COLO829 (cell line): ENCODE data around the gene SH3PXD2A.
"Not testable (repeated sequence)": the region's sequence is repeated elsewhere in the genome, so short reads cannot be mapped to it uniquely, and the experiment has no call there.

ENCODE experiments used
- DNase-seq: peaks from one replicate; pipeline ENCODE4 v3.0.0; 2012; ENCODE audit warnings: low spot score

The SH3PXD2A gene

DNA sequence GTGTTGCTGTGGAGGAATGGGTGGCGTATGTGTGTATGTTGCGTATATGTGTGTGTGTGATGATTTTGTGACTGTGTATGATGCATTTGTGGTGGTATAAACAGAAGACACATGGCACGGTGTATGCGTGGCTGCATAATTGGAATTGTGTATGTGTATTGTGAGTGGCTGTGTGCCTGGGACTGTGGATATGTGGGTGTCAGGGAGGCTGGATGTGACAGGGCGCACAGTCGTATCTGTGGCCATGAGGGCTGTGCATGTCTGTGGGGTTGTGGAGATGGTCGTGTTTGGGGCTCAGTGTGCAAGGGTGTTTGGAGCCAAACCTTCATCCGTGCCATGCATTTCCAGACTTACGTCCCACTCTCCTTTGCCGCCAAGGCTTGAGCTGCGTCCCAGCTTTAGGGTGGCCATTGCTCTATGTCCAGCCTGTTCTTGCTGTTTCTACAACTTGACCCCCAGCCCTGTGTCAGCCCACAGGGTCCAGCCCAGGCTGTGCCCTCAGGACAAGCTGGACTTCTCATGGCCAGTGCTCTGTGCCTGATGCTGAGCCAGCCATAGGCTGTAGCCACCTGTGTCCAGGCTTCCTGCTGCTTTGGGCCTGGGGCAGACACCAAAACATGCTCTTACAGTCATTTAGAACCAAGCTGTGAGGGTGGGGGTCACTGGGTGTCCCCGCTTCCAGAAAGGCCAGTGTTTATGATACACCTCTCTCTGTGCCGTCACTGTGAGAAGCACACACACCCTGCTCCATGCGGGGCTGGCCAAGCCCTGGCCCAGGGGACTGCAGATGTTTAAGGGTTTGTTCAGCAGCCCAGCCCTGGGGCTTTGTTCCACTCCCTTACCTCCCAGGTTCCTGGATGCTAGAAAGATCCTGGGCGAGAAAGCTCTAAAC is 234.2 kb downstream of the SH3PXD2A start:
- no peak for DNase-seq

DNA sequence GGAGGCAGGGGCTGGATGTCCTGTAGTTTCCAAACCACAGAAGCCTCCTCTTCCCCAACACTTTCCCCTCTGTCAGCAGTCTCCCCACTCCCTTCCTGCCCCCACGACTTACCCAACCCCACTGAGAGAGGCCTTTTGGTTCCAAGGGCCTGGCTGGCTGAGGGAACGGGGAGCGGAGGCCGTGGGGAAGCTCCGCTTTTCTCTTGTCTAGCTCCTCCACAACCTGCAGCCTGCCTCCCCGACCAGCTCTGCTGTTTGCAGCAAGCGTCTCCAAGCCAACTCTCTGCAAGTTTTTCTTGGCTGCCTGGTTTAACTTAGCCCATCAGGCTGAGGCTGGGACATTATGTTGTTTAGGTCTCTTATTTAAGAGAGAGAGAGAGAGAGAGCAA is 235.0 kb downstream of the SH3PXD2A start:
- no peak for DNase-seq

DNA sequence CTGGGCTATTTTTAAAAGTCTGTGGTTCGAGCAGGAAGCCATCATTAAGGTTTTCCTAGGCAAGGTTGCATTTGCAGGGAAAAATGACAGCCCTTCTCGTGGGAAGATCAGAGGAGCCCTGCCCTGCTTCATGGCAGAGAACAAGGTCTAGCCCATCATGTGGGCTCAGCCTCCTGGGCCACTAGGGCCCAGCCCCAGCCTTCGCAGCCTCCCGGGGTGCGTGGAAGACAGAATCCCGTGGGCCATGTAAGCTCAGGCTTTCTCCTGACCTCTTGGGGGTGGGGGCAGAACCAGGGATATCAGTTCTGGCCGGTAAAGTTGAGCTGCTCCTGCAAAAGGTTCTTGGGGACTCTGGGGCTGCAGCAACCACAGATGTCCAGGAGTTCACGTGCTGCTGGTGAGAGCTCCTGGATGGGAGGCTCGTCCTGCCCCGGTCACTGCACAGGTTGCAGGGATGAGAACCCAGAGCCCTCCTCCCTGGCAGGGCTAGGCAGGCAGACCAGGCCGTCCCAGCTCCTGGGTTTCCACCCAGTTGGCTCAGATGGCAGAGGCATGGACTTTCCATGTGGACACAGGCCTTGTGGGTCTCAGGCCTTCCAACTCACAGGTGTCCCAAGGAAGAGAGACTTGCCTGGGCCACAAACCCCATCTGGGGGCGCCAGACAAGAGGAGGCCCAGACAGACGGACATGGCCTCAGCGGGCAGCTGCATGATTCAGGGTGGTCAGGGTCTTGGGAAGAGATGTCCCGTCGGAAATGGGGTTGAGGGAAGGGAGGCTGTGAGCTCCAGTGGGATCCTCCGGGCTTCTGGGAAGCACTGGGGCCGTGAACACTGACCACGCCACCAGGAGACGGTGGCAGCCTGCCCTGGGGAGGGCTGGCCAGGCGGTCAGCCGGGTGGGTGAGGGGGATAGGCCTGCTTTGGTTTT is 235.7 kb downstream of the SH3PXD2A start:
- DNase-seq: no peak

DNA sequence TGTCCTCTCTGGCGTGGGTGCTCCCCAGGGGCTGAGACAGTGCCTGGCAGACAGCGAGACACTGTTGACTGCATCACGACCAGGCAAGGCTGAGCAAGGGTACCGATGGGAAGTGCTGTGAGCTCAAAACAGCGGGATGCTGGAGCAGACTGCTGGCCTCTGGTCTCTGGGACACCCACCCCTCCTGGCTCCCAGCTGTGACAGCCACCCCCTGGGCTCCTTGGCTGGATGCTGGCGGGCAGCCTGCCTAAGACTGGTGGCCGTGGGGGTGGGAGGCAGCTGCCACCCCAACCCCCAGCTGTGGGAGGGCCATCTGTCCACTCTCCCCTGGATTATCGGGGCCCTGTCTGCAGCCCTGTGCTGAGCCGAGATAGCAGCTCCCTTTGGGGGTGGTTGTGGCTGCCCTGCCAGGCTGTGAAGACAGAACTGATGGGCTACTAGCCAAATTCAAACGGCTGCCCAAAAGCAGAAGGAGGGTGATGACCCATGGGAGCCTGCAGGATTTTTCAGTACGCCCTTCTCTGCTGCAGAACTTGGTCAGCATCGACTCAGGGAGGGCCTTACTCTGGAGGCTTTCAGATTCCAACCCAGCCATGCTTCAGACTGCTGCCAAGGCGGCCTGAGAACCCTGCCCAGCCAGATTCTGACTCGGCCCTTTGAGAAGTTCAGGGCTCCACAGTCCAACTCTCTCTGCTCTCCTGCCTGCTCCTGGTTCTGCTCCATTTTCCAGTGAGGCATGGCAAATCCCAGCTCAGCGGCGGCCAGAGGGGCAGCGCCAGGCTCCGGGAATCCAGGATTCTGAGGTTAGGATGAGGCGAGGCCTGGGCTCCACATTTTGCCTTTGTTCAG is 236.6 kb downstream of the SH3PXD2A start:
- DNase-seq: no peak

DNA sequence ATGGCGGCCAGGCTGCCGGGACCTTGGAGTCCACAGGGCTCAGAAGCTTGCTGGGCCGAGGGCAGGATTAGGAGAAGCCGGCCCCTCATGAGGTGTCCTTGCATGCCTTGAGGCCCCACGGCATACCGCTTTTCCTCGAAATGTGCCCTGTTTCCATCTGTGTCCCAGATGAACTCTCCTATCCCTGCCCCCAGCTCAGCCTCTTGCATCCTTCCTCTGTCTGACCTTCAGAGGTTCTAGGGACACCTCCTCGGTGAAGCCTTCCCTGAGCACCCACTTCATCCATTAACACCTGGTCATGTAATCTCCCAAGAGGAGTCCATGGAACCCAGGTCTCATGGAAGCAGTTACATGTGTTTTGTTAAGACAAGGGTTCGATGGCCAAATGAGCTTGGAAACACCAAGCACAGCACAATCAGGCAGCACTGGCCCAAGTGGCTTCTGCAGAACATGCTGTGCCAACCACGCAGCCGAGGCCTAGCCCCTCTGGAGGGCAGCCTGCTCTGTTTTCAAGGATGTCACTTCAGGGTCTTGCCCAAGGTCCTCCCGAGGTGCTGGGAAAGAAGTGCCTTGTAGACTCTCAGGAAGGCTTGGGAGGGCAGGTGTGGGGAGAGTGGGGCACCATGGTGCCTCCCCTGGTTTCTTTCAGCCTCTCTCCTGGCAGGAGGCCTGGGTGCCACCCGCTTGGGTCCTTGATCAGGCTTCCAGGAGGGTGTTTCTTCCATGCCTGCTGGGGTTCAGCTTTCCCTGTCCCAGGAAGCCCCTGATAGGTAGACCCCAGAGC is 237.6 kb downstream of the SH3PXD2A start:
- DNase-seq: no peak

DNA sequence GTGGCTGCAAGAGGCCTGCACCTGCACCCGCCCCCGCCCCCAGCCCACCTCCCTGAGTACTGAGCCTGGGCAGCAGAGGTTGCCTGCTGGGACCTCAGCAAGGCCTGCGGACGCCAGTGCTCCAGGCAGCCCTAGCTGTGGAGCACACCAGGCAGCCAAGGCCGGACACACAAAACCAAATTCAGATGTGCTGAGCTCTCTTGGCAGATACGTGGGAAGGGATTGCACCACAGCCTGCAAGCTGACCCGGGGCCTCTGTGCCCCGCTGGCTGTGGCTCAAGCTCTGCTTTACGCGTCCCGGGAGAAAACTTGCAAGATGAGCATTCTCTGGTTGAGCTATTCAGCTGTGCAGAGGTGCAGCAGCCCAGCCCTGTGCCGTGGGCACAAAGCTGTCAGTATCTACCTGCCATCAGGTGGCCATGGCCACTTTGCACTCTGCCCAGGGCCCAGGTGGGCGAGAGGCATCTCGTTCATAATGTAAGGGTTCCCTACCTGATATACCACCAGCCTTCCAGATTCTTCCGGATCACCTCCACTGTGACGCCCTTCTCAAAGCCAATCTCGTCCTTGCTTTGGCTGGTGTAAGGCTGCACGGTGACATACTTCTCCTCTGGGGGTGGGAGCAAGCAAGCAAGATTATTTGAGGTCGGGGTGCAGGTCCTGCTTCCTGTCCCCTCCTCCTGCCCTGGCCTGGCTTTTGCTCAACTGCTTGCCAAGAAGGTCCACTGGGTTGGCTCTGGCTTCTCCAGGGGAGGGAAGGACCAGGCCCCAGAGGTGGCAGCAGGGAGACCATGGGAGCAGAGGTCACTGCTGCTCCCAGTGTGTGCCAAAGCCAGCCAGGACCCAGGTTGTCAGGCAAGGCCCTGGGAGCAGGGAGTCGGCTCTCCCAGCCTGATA is 238.4 kb downstream of the SH3PXD2A start:
- no peak for DNase-seq

DNA sequence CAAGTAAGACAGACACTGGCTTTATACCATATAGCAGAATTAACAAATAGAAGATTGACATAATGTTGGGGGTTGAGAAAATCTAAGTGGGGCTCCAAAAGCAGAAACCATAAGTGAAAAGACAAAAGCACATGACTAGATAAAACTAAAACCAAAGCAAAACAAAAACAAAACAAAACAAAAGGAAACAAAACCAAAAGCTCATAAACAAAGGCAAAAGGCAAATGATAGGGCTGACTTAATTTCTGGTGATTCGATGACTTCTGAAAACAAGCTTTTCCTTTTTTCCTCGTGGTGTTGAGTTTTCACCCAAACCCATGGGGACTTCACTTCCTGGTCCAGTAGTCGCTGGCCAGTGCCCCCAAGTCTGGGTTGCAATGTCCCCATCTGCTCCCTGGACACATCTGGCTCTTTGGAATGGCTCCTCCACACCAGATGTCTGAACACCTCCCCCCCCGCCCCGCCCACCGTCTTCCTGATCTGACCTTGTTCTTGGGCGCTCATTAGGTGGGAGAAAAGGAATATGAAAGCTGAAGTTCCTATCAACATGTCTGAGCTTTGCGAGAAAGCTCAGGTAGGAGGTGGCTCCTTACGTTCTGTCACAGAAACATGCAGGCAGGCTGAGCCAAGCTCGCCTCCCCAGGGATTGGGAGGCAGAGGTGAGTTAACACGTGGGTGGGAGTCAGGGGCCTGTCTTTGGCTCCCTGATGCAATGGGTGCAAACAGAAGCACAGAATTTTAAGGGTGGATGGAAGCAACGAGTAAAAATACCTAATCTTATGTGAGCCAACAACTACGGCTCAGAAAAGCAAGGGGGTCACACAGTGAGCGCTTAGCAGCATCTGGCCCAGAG is 240.8 kb downstream of the SH3PXD2A start:
- no peak for DNase-seq

DNA sequence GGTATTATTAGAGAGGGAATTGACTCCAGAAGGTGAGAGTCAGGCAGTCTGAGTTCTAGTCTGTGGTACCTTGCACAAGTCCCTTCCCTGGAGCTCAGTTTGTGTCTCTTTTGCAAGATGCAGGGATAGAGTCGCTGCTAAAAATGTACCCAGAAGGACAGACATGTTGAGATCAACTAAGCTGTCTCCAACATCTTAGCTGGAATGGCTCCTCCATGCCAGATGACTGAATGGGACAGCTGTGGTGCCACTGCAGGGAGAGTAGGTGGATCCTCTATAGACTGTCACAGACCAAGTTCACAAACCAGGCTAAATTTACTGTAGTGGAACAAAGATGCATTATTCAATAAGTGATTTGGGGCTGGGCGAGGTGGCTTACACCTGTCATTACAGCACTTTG is 241.8 kb downstream of the SH3PXD2A start:
- DNase-seq: no peak

DNA sequence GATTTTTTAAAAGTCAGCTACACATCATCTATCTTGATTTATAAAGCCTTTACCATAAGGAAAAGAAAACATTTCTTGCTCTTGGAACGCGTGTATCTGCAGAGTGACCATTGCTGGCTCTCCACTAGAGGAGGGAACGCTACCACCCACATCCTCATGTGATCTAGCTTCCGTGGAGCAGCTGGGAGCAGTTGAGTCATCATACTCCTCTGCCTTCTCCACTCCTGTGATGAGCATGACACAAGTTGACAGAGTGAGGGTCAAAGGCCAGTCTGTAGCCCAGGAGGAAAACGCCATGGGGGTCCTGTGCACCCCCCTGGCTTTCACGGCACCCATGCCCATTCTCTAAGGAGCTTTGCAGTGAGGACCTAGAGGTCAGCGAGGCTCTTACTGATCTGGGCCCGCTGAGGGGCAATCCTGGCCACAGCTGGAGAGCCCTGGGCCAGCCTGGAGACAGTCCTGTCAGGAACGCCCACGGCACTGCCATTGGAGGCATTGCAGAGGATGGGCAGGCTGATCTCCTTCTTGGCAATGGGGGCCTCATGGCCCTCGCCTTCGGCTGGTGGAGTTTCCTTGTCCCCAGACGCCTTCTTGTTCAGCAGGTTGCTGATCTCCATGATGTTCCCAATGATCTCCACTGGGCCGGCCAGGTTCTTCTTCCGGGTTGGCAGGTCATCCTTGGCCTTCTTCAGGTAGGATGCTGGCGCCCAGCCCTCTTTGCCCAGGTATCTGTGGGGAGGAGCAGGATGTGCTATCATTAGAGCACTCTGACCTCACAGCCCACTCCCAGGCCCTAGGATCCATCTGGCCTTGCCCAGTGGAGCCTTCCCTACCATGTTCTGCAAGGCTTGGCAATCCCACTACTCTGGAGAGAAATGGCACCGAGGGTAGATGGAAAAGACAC is 242.7 kb downstream of the SH3PXD2A start:
- peak; percentile 55 for DNase-seq

DNA sequence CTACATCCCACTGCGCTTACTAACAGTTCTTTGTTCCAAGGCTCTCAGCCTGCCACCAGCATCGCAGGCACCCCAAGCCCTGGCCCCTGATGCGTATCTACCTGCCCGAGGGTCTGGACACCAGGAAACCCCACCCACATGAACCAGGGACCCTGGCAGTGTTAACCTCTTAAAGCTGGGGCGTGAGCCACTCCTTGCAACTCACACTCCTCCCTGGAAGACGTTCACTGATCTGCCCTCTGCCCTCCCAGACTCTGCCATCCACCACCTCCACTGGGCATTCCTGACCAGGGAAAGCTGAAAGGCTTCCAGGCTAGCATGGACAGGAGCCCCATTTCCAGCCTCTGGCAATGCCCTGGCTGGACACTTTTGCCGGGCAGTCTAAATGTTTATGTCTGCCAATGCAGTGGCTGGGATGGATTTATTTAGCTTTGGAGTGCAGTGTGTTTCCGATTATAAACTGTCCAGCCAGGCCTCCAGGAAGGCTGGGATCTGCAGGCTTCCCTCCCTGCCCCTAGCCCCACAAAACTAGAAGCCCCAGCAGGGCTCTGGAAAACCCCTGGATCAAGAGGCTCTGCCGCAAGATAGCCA is 244.4 kb downstream of the SH3PXD2A start:
- DNase-seq: no peak

DNA sequence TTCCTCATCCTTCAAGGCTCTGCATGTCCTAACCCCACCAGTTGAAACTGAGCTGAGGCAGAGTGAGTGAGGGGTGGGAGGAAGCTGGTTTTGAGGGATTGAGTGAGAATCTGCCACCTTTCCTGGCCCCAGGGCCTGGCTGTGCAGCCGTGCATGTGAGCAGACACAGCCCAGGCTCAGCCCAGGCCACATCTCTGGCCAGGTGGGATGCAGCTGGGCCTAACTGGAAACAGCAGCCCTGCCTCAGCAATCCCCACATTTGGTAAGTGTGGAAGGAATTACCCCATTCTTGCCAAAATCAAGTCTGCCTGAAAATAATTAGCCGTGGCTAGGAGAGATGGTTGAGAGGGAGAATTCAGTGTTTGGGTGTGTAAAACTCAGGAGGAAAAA is 245.3 kb downstream of the SH3PXD2A start:
- no peak for DNase-seq

DNA sequence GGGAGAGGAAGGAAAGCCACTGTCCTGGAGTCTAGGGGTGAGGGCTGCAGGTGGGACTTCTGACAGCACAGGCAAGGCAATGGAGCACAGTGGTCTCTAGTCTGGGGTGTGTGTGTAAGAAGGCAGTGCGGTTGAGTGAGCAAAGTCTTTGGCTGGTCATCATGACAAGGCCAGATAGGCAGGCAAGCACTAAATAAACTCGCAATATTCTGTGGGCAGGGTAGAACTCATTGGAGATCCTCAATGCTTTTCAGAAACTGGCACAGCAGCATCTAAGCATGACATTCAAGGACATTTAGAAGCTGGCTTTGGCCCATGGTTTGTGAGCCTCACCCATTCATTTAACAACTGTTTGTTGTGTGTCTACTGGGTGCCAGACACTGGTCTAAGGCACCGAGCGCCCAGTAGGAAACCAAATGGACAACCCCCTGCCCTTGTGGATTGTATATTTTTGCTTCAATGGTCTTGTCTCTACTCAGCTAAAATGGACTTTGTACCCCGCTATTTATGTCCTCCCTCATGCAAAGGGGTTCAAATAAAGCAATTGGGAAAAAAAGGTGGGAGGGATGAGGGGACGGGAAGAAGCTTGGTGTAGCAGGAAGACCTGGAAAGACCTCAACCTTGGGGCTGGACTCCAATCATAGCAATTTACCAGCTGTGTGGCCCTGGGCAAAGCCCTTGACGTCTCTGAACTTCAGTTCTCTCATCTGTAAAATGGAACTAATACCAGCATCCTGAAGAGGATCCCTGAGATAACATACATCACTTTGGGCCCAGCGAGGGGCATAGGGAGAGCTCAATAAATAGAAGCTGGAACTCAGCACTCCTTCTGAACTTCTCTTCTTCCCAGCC is 245.9 kb downstream of the SH3PXD2A start:
- no peak for DNase-seq

DNA sequence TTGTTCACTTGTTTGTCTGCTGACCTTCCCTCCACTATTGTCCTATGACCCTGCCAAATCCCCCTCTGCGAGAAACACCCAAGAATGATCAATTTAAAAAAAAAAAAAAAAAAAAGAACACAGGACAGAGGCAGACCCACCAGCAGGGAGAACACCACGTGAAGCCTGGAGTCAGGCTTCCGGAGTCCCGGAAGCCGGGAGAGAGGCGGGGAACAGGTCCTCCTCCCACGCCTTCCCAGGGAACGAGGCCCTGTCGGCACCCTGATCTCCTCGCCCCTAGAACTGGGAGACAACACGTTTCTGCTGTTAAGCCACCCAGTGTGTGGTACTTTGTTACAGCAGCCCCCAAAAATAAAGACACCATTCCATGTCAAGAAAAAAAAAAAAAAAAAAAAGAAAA is 247.3 kb downstream of the SH3PXD2A start:
- peak; percentile 63 for DNase-seq

DNA sequence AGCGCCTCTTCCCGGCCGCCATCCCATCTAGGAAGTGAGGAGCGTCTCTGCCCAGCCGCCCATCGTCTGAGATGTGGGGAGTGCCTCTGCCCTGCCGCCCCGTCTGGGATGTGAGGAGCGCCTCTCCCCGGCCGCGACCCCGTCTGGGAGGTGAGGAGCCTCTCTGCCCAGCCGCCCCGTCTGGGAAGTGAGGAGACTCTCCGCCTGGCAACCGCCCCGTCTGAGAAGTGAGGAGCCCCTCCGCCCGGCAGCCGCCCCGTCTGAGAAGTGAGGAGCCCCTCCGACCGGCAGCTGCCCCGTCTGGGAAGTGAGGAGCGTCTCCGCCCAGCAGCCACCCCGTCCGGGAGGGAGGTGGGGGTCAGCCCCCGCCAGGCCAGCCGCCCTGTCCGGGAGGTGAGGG is 248.3 kb downstream of the SH3PXD2A start:
- DNase-seq: not testable (repeated sequence)

DNA sequence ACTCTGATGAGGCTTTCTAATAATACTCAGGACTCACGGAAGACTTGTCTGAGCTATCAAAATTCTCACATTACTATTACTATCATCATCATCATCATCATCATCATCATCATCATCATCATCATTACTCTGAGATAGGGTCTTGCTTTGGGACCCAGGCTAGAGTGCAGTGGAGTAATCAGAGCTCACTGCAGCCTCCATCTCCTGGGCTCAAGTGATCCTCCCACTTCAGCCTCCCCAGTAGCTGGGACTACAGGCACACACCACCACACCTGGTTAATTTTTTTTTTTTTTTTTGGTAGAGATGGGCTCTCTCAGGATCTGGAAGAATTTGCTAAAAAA is 249.3 kb downstream of the SH3PXD2A start:
- DNase-seq: not testable (repeated sequence)

DNA sequence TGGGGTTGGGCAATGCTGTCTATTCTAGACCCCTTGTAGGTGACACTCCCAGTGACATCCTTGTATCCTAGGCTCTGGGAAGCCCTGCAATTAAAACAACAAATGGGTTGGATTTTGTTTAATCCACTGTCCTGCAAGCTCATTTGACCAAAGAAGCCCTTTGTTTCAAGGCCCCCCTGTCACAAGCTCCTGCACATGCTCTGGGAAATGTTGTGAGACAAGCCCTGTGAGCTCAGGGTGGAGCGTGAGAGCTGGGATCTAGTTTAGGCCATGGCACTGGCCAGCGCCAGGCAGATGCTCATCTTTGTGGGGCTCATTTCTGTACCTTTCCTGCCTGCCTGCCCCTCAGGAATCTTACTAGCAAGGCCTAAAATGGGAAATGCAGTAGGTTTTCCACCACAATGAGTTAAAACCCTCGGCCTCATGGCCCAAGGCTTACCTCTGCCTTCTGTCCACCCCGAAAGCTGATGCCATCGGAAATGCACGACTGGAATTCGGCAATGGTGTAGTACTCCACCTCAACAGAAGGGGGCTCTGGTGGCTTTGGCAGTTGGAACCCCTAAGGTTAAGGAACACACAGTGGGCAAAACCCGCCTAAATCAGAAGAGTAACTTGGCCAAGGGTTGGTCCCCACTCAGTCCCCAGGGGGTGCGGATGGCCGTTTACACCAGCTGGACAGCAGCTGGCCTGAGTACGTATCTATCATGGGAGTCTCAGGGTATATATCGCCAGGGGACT is 249.8 kb downstream of the SH3PXD2A start:
- DNase-seq: peak; percentile 52
